ENCODE results near the gene PAIP1.

DNA sequence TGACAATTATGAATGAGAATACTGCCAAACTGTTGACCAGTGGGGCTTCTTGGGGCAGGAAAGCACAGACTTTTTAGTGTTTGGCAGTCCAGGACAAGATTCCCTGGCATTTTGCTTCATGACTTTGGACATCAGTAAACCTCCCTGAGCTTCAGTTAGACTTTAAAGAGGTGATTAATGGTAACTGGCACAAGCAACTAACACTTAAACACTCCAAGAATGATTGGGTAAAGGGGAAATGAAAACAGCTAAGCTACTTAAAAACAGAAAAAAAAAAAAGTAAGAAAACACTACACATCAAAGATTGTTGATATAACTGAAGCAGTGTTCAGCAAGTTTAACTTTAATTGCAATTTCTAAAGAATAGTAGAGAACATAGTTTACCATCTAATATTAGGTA is 13.4 kb downstream of the PAIP1 start:
- TF ChIP-seq EP300 (IDR thresholded peaks at IDR 0.05) = no peak
- TF ChIP-seq, protein P1, sequence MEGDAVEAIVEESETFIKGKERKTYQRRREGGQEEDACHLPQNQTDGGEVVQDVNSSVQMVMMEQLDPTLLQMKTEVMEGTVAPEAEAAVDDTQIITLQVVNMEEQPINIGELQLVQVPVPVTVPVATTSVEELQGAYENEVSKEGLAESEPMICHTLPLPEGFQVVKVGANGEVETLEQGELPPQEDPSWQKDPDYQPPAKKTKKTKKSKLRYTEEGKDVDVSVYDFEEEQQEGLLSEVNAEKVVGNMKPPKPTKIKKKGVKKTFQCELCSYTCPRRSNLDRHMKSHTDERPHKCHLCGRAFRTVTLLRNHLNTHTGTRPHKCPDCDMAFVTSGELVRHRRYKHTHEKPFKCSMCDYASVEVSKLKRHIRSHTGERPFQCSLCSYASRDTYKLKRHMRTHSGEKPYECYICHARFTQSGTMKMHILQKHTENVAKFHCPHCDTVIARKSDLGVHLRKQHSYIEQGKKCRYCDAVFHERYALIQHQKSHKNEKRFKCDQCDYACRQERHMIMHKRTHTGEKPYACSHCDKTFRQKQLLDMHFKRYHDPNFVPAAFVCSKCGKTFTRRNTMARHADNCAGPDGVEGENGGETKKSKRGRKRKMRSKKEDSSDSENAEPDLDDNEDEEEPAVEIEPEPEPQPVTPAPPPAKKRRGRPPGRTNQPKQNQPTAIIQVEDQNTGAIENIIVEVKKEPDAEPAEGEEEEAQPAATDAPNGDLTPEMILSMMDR (IDR thresholded peaks at IDR 0.05) = no peak

All from tibial nerve (tissue), 4 donors.